Adrenal gland (tissue), 12 donors: ENCODE results near the gene GLA. TPM values are rescaled to one million over a fixed set of nuclear protein-coding genes. Genes with fewer than 3 reads are reported as not detected.
A peak's percentile ranks its signal among the peaks of the same experiment; 100 is the strongest.

Experiments
- DNase-seq, 7 donors: peaks; one replicate each; pipeline ENCODE4 v3.0.0-alpha.2; 2019 to 2020
- H3K27ac ChIP-seq, 5 donors: fragments of 200-600 bp; sonication (generic) in 4 of 5; 1 replicate in 3 of 5; 2 replicates in 2 of 5; pipeline versions ENCODE4 v1.5.1 to v1.8.0; 2016 to 2020; ENCODE audit warnings: mild to moderate bottlenecking in 1 of 5
- H3K27me3 ChIP-seq: fragments of 200-600 bp; 2 replicates; pipeline ENCODE4 v1.8.0; 2021
- H3K36me3 ChIP-seq, 2 donors: fragments of 200-600 bp; replicated peaks in 1 of 2; 1 replicate in 1 of 2; 2 replicates in 1 of 2; pipeline versions ENCODE4 v1.5.1 to v1.8.0; 2018 to 2022
- H3K4me1 ChIP-seq, 2 donors: fragments of 200-600 bp; replicated peaks in 1 of 2; 1 replicate in 1 of 2; 2 replicates in 1 of 2; pipeline versions ENCODE4 v1.5.1 to v1.8.0; 2018 to 2021
- H3K4me3 ChIP-seq, 4 donors: fragments of 200-600 bp; sonication (generic) in 3 of 4; one replicate each; pipeline ENCODE4 v1.5.1; 2016 to 2018
- H3K9me3 ChIP-seq, 3 donors: fragments of 200-600 bp; sonication (generic) in 1 of 3; replicated peaks in 1 of 3; 1 replicate in 2 of 3; 2 replicates in 1 of 3; pipeline versions ENCODE4 v1.5.1 to v1.8.0; 2016 to 2021
- CTCF ChIP-seq, 6 experiments: fragments of 450-650 bp in 4 of 6; fragments of 200-600 bp in 2 of 6; sonication (generic) in 1 of 6; IDR thresholded peaks; 1 replicate in 5 of 6; 2 replicates in 1 of 6; pipeline versions ENCODE4 v1.5.1 to v1.8.0; 2016 to 2021; ENCODE audit warnings: antibody characterized with exemption in 6 of 6, mild to moderate bottlenecking in 2 of 6, moderate library complexity in 1 of 6
- POLR2A ChIP-seq, 2 donors: fragments of 450-650 bp; IDR thresholded peaks; one replicate each; pipeline ENCODE4 v1.6.1; 2017; ENCODE audit warnings: antibody characterized with exemption in 2 of 2, mild to moderate bottlenecking in 2 of 2, moderate library complexity in 1 of 2
- WGBS, 4 donors: extraction: QIAGEN DNeasy Blood & Tissue Kit in 2 of 4; methylation state at CpG; one replicate each; pipeline versions ENCODE4 v1.1.5 to v1.1.7; 2013 to 2017; 5-methylcytosine and 5-hydroxymethylcytosine counted together
- intact Hi-C, 2 donors: fragments of 100-400 bp; cut with DNase I; formaldehyde crosslinking; loops; one replicate each; pipeline versions ENCODE4 v1.14.1 to v1.15.0; 2022 to 2023
- polyA plus RNA-seq, 3 donors: library from polyadenylated mRNA; stranded (reverse); fragments of 200-250 nt in 2 of 3; fragments of 350-450 nt in 1 of 3; fragmentation: Illumina TruSeq in 1 of 3; extraction: RNeasy Lipid Tissue Mini Kit (QIAGEN cat#74804) in 1 of 3; gene quantifications; one replicate each; pipeline ENCODE4 v1.2.3, GENCODE V29; 2013 to 2014
- total RNA-seq, 9 donors: library from RNA; depleted of rRNA in 4 of 9; stranded (reverse); fragments of >200 nt in 4 of 9; fragments of 120-200 nt in 1 of 9; fragmentation: NEBNext Ultra II Directional in 1 of 9; extraction: Animal tissue kit (Norgen Biotek cat#: 25700) in 1 of 9; gene quantifications; one replicate each; pipeline versions ENCODE4 v1.1.0 to v1.2.4, GENCODE V29; 2013 to 2023
- donor health status: healthy with polysubstance abuse.
- donor health status: Bipolar disorder and iron deficiency.
- donor health status: DM: yes; HTN: yes; CAD: no.
- donor health status: DM: no; HTN: no; CAD: no.
- donor health status: DM: no; HTN: no; CAD: no.
- donor health status: DM: yes; HTN: yes; CAD: no.

The GLA gene
- total and polyA plus RNA-seq, 12 donors = 18.5 to 123 (median 47.8) TPM

GRCh38 chrX:101429934-101430333 lies 22.2 kb upstream of the GLA start:
- Histone ChIP-seq H3K36me3 (no peaks in the 10 kb centered on the region), H3K4me3 (no peak overlapping the region), H3K27me3 (no peaks in the 10 kb centered on the region), H3K27ac (no peak overlapping the region), H3K9me3 (no peaks in the 10 kb centered on the region), H3K4me1 (no peaks in the 10 kb centered on the region)
- no peak for DNase-seq
- intact Hi-C loops = no loop called here
- WGBS, 4 donors = 59 to 94% (median 83%) methylated on average over 1 of the region's 1 CpG
- no peak for TF ChIP-seq POLR2A (IDR thresholded peaks at IDR 0.05)
- TF ChIP-seq CTCF (IDR thresholded peaks at IDR 0.05) = no peak

- no peaks in the 10 kb centered on the region for H3K9me3 ChIP-seq
- H3K4me1 ChIP-seq = no peaks in the 10 kb centered on the region
- TF ChIP-seq CTCF (IDR thresholded peaks at IDR 0.05) = no peak
- TF ChIP-seq POLR2A (IDR thresholded peaks at IDR 0.05) = no peak
- H3K27me3 ChIP-seq = no peaks in the 10 kb centered on the region
- H3K27ac ChIP-seq = no peak overlapping the region
- no peaks in the 10 kb centered on the region for H3K36me3 ChIP-seq
- H3K4me3 ChIP-seq = no peak overlapping the region
- intact Hi-C loops = no loop called here
- no peak for DNase-seq
- WGBS, 4 donors = 89 to 100% (median 94%) methylated on average over 2 of the region's 2 CpGs
Measured at GRCh38 chrX:101427954-101428353, 20.2 kb upstream of the GLA start.

- Histone ChIP-seq H3K9me3 (no peaks in the 10 kb centered on the region), H3K36me3 (no peaks in the 10 kb centered on the region), H3K4me3 (no peak overlapping the region), H3K4me1 (peaks cover 0 to 6% of the 10 kb centered on the region in 2 donors), H3K27ac (peak overlapping the region in 1 of 5 donors; percentile 91), H3K27me3 (no peaks in the 10 kb centered on the region)
- no peak for DNase-seq
- intact Hi-C loops = loop anchor here in 1 of 2 donors (10.0 kb wide), 2 partner anchors 175 to 385 kb away; no protein-coding TSS in a partner anchor
- 48 to 62% (median 51%) methylated on average over 2 of the region's 2 CpGs for WGBS, 4 donors
- TF ChIP-seq CTCF (IDR thresholded peaks at IDR 0.05) (no peak), POLR2A (IDR thresholded peaks at IDR 0.05) (no peak)
Measured at GRCh38 chrX:101419489-101419888, 11.8 kb upstream of the GLA start.

GRCh38 chrX:101417981-101418841 lies 10.5 kb upstream of the GLA start:
- intact Hi-C loops = loop anchor here in 1 of 2 donors (10.0 kb wide), 2 partner anchors 177 to 387 kb away; no protein-coding TSS in a partner anchor

More at GRCh38 chrX:101417981-101418841, 10.5 kb upstream of the GLA start:
- H3K27ac ChIP-seq = peak overlapping the region; percentile 69 to 94 (median 90)
- H3K9me3 ChIP-seq = no peaks in the 10 kb centered on the region
- H3K36me3 ChIP-seq = no peaks in the 10 kb centered on the region
- WGBS, 4 donors = 0 to 29% (median 7%) methylated on average over 32 to 56 of the region's 56 CpGs
- H3K4me1 ChIP-seq = peaks cover 0 to 6% of the 10 kb centered on the region in 2 donors
- H3K4me3 ChIP-seq = peak overlapping the region in 2 of 4 donors; percentile 4 to 64
- DNase-seq = peak; percentile 44 to 68 (median 55)
- TF ChIP-seq CTCF (IDR thresholded peaks at IDR 0.05) (no peak), POLR2A (IDR thresholded peaks at IDR 0.05) (peak in 1 of 2 donors; percentile 7)
- no peaks in the 10 kb centered on the region for H3K27me3 ChIP-seq
